HG03103 (cell line): ENCODE results near the gene NPEPPS.

ENCODE experiments used
- ATAC-seq: cut with Tn5 transposase; IDR thresholded peaks from one replicate; pipeline ENCODE4 v1.9.1; 2021; ENCODE audit warnings: low read depth; ENCODE audit not compliant: unreplicated experiment

NPEPPS gene

DNA sequence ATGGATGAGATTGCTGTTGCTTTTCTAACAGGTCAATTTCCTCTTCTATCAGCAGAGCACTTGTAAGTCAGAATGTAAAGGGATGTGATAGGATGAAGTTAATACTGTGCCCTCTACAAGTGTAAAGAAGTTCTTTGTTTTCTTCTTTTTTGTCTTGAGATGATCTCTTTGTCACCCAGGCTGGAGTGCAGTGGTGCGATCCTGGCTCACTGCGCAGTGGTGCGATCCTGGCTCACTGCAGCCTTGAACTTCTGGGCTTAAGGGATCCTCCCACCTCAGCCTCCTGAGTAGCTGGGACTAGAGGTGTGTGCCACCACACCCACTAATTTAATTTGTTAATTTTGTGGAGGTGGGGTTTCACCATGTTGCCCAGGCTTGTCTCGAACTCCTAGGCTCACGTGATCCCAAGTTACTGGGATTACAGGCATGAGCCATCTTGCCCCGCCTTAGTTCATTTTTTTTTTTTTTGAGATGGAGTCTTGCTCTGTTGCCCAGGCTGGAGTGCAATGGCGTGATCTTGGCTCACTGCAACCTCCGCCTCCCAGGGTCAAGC is 97.2 kb downstream of the NPEPPS start:
- ATAC-seq, result no peak

GRCh38 chr17:47629826-47630225 is 98.9 kb downstream of the NPEPPS start:
- ATAC-seq, result no peak

DNA sequence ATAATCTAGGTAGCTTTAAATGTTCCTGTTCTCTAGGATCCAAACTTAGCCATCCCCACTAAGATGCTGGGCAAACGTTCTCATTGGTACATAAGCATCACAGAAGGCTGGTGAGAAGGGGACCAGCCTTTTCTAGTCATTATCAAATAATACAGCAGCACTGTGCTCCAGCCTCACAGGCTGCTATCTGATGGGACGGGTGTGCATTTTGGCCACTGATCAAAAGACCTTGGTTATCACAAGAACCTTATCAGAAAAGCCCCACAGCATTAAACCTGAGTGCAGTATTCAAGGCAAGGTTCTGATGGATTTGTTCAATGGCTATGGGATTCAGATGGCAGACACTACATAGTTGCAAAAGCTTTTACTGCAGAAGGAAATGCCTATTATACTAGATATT is 99.7 kb downstream of the NPEPPS start:
- ATAC-seq, result no peak

- no peak for ATAC-seq
These were observed 102.1 kb downstream of the NPEPPS start for GRCh38 chr17:47632991-47633390.

- no peak for ATAC-seq
These were observed 103.1 kb downstream of the NPEPPS start for GRCh38 chr17:47633996-47634395.

- no peak for ATAC-seq
These were observed 104.0 kb downstream of the NPEPPS start for GRCh38 chr17:47634870-47635269.

- no peak for ATAC-seq
These were observed 104.8 kb downstream of the NPEPPS start for GRCh38 chr17:47635734-47636133.

GRCh38 chr17:47636273-47637030 is 105.5 kb downstream of the NPEPPS start:
- ATAC-seq, result no peak

GRCh38 chr17:47638903-47639302 is 108.0 kb downstream of the NPEPPS start:
- ATAC-seq, result no peak

DNA sequence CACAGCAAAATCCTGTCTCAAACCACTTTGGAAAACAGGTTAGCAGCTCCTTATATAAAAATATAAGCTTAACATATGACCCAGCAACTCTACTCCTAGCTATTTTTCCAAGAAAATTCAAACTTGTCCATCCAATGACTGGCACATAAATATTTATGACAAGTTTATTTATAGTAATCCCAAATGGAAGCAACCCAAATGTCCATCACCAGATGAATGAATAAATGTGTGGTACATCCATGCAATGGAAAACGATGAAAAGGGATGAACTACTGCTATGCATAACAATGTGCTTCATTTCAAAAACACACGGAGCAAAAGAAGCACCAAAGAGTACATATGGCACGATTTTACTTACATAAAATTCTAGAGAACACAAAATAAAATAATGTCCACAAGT is 109.2 kb downstream of the NPEPPS start:
- ATAC-seq, result no peak

DNA sequence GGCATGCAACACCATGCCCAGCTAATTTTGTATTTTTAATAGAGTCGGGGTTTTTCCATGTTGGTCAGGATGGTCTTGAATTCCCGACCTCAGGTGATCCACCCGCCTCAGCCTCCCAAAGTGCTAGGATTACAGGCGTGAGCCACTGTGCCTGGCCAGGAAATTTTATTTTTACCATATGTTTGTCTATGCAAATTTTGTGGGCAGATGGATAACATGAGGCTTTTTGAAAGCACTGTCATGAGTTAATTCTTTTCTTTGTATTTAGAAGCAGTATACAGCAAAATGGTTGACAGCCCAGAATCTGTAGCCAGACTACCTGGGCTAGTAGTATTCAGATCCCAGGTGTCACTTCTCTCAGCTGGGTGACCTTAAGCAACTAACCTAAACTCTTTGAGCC is 110.3 kb downstream of the NPEPPS start:
- no peak for ATAC-seq

DNA sequence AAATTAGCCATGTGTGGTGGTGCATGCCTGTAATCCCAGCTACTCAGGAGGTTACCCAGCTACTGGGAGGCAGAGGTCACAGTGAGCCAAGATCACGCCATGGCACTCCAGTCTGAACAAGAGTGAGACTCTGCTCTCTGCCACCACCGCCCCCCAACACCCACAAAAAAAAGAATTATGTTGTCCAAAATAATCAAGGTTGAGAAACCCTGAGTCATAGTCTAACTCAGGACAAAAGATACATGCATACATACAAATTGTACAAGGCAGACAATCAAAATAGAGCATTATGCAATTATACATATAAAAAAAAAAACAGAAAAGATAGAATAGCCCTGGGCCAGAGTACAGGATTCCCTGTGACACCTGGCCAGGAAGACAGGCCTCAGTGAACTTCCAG is 112.2 kb downstream of the NPEPPS start:
- ATAC-seq, result no peak

GRCh38 chr17:47644324-47644723 is 113.4 kb downstream of the NPEPPS start:
- ATAC-seq, result no peak

- peak; percentile 73 for ATAC-seq
These were observed 118.5 kb downstream of the NPEPPS start, which contains the start of gene KPNB1 for GRCh38 chr17:47649153-47649971. Gene KPNB1 (plus strand): TSS chr17:47649919. CDS start chr17:47650245, 326 bp downstream.

DNA sequence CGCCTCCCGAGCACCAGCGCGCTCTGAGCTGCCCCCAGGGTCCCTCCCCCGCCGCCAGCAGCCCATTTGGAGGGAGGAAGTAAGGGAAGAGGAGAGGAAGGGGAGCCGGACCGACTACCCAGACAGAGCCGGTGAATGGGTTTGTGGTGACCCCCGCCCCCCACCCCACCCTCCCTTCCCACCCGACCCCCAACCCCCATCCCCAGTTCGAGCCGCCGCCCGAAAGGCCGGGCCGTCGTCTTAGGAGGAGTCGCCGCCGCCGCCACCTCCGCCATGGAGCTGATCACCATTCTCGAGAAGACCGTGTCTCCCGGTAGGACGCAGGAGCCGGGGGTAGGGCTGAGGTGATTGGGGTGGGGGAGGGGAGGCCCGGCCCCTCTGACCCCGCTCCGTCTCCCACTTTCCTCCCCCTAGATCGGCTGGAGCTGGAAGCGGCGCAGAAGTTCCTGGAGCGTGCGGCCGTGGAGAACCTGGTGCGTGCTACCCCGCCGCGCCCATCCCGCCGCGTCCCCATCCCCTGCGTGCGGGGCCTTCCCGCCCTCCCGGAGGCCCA is 119.1 kb downstream of the NPEPPS start:
- peak; percentile 2 for ATAC-seq

- ATAC-seq, result peak; percentile 43
These were observed 119.9 kb downstream of the NPEPPS start for GRCh38 chr17:47650525-47651522.

- ATAC-seq, result no peak
These were observed 120.8 kb downstream of the NPEPPS start for GRCh38 chr17:47651704-47652103.

DNA sequence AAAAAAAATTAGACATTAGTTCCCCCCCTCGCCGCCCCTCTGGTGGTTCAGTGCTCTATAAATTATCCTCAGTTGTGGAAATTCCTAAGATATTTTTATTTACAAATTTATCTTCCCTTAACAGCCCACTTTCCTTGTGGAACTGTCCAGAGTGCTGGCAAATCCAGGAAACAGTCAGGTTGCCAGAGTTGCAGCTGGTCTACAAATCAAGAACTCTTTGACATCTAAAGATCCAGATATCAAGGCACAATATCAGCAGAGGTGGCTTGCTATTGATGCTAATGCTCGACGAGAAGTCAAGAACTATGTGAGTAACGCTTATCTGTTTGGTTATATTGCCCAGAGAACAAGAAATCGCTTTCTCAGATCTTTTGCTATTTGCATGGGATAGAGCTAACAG is 121.7 kb downstream of the NPEPPS start:
- no peak for ATAC-seq

GRCh38 chr17:47653442-47653841 is 122.5 kb downstream of the NPEPPS start:
- no peak for ATAC-seq

- no peak for ATAC-seq
These were observed 124.1 kb downstream of the NPEPPS start for GRCh38 chr17:47654991-47655390.
